HG03280 (cell line): Measurements from ENCODE around the gene CMPK2.

Source experiments
- ATAC-seq: cut with Tn5 transposase; IDR thresholded peaks from one replicate; pipeline ENCODE4 v1.9.1; 2021; ENCODE audit warnings: mild to moderate bottlenecking, moderate library complexity; ENCODE audit not compliant: unreplicated experiment

Gene CMPK2

GRCh38 chr2:6845312-6845711 lies 20.4 kb downstream of the CMPK2 start:
- no peak for ATAC-seq

GRCh38 chr2:6841537-6842287 lies 24.0 kb downstream of the CMPK2 start:
- no peak for ATAC-seq

- no peak for ATAC-seq
Measured at GRCh38 chr2:6838673-6839319, 26.9 kb downstream of the CMPK2 start.

- ATAC-seq = no peak
Measured at GRCh38 chr2:6835467-6835866, 30.2 kb downstream of the CMPK2 start.

- ATAC-seq = no peak
Measured at GRCh38 chr2:6834163-6834562, 31.5 kb downstream of the CMPK2 start.

GRCh38 chr2:6833300-6833604 lies 32.5 kb downstream of the CMPK2 start:
- no peak for ATAC-seq

GRCh38 chr2:6832596-6833299 lies 33.0 kb downstream of the CMPK2 start:
- ATAC-seq = no peak

GRCh38 chr2:6831229-6831628 lies 34.5 kb downstream of the CMPK2 start:
- no peak for ATAC-seq

- no peak for ATAC-seq
Measured at GRCh38 chr2:6828299-6828584, 37.5 kb downstream of the CMPK2 start.

GRCh38 chr2:6827566-6828298 lies 38.0 kb downstream of the CMPK2 start:
- ATAC-seq = no peak

GRCh38 chr2:6826081-6826913 lies 39.4 kb downstream of the CMPK2 start:
- ATAC-seq = peak; percentile 87

GRCh38 chr2:6824962-6825361 lies 40.7 kb downstream of the CMPK2 start:
- no peak for ATAC-seq

GRCh38 chr2:6823111-6823510 lies 42.6 kb downstream of the CMPK2 start:
- no peak for ATAC-seq

- ATAC-seq = no peak
Measured at GRCh38 chr2:6822406-6822805, 43.3 kb downstream of the CMPK2 start.

- ATAC-seq = no peak
Measured at GRCh38 chr2:6820903-6821584, 44.7 kb downstream of the CMPK2 start.

- ATAC-seq = no peak
Measured at GRCh38 chr2:6820236-6820635, 45.5 kb downstream of the CMPK2 start.

- ATAC-seq = no peak
Measured at GRCh38 chr2:6819668-6820067, 46.0 kb downstream of the CMPK2 start.

- no peak for ATAC-seq
Measured at GRCh38 chr2:6818012-6818411, 47.7 kb downstream of the CMPK2 start.

- no peak for ATAC-seq
Measured at GRCh38 chr2:6814869-6815268, 50.8 kb downstream of the CMPK2 start.

- ATAC-seq = no peak
Measured at GRCh38 chr2:6814312-6814711, 51.4 kb downstream of the CMPK2 start.
